ENCODE data around the gene C17orf75.
A peak's percentile ranks its signal among the peaks of the same experiment; 100 is the strongest.
"Not testable (repeated sequence)": the region's sequence is repeated elsewhere in the genome, so short reads cannot be mapped to it uniquely, and the experiment has no call there.

The C17orf75 gene
- 7.4 to 35.5 (median 23.5) reads per million in 9 experiments for total RNA-seq

GRCh38 chr17:32341857-32342602 is at the start of gene C17orf75:
Gene C17orf75, minus strand, starts transcription at chr17:32342173. Its CDS starts 34 bp downstream, at chr17:32342139.
- DNase-seq (peak; percentile 66 to 76 (median 72)), ATAC-seq (replicated peaks) (peak; percentile 85)
- Mint-ChIP-seq H3K4me1 (ENCODE audit: low read depth in 2 of 2) (peaks cover 11 to 15% of the 10 kb centered on the region in 2 donors), H3K27me3 (no peaks in the 10 kb centered on the region), H3K27ac (peak within 1 kb of the TSS; percentile 88 to 94), H3K9me3 (no peaks in the 10 kb centered on the region), H3K4me3 (peak within 1 kb of the TSS; percentile 91 to 96), H3K36me3 (ENCODE audit: insufficient read depth) (peaks cover 24% of the 10 kb centered on the region)

- ATAC-seq (replicated peaks) (no peak), DNase-seq (no peak)
- peaks cover 18% of the 10 kb centered on the region for H3K36me3 Mint-ChIP-seq (ENCODE audit: insufficient read depth)
- H3K27me3 Mint-ChIP-seq, result no peaks in the 10 kb centered on the region
- peaks cover 1 to 7% of the 10 kb centered on the region in 2 donors for H3K4me1 Mint-ChIP-seq (ENCODE audit: low read depth in 2 of 2)
- peak overlapping the region in 1 of 2 donors; percentile 54 for H3K27ac Mint-ChIP-seq
- H3K9me3 Mint-ChIP-seq, result no peaks in the 10 kb centered on the region
- H3K4me3 Mint-ChIP-seq, result no peak overlapping the region
These were observed 46.9 kb upstream of the C17orf75 start for GRCh38 chr17:32388613-32389459.

DNA sequence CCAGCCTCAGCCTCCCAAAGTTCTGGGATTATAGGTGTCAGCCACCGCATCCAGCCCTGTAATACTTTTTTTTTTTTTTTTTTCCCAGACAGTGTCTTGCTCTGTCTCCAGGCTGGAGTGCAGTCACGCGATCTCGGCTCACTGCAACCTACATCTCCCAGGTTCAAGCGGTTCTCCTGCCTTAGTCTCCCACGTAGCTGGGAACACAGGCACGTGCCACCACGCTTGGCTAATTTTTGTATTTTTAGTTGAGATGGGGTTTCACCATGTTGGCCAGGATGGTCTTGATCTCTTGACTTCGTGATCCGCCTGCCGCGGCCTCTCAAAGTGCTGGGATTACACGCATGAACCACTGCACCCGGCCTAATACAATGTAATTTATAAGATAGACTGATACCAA is 46.2 kb upstream of the C17orf75 start:
- not testable (repeated sequence) for ATAC-seq (replicated peaks); H3K4me3 Mint-ChIP-seq; H3K4me1 Mint-ChIP-seq (ENCODE audit: low read depth in 2 of 2)

GRCh38 chr17:32386844-32387243 is 44.9 kb upstream of the C17orf75 start:
- Mint-ChIP-seq H3K4me1 (ENCODE audit: low read depth in 2 of 2) (peaks cover 5 to 17% of the 10 kb centered on the region in 2 donors), H3K4me3 (no peak overlapping the region), H3K27ac (no peak overlapping the region), H3K9me3 (no peaks in the 10 kb centered on the region), H3K36me3 (ENCODE audit: insufficient read depth) (peaks cover 24% of the 10 kb centered on the region), H3K27me3 (no peaks in the 10 kb centered on the region)
- DNase-seq, result no peak
- no peak for ATAC-seq (replicated peaks)

More for the DNA sequence above, 46.2 kb upstream of the C17orf75 start:
- not testable (repeated sequence) for H3K27me3 Mint-ChIP-seq, DNase-seq, H3K27ac Mint-ChIP-seq, H3K9me3 Mint-ChIP-seq
- H3K36me3 Mint-ChIP-seq (ENCODE audit: insufficient read depth), result peaks cover 18% of the 10 kb centered on the region

- peaks cover 29% of the 10 kb centered on the region for H3K36me3 Mint-ChIP-seq (ENCODE audit: insufficient read depth)
- H3K27me3 Mint-ChIP-seq, result no peaks in the 10 kb centered on the region
- H3K9me3 Mint-ChIP-seq, result no peaks in the 10 kb centered on the region
- DNase-seq, result no peak
- no peak overlapping the region for H3K27ac Mint-ChIP-seq
- no peak for ATAC-seq (replicated peaks)
- no peak overlapping the region for H3K4me3 Mint-ChIP-seq
- H3K4me1 Mint-ChIP-seq (ENCODE audit: low read depth in 2 of 2), result peaks cover 5 to 17% of the 10 kb centered on the region in 2 donors
These were observed 44.0 kb upstream of the C17orf75 start for GRCh38 chr17:32385971-32386370.

GRCh38 chr17:32385121-32385520 is 43.1 kb upstream of the C17orf75 start:
- Mint-ChIP-seq H3K36me3 (ENCODE audit: insufficient read depth) (peaks cover 37% of the 10 kb centered on the region), H3K4me1 (ENCODE audit: low read depth in 2 of 2) (peaks cover 5 to 17% of the 10 kb centered on the region in 2 donors), H3K4me3 (no peak overlapping the region), H3K9me3 (no peaks in the 10 kb centered on the region), H3K27me3 (no peaks in the 10 kb centered on the region), H3K27ac (no peak overlapping the region)
- no peak for DNase-seq
- no peak for ATAC-seq (replicated peaks)

DNA sequence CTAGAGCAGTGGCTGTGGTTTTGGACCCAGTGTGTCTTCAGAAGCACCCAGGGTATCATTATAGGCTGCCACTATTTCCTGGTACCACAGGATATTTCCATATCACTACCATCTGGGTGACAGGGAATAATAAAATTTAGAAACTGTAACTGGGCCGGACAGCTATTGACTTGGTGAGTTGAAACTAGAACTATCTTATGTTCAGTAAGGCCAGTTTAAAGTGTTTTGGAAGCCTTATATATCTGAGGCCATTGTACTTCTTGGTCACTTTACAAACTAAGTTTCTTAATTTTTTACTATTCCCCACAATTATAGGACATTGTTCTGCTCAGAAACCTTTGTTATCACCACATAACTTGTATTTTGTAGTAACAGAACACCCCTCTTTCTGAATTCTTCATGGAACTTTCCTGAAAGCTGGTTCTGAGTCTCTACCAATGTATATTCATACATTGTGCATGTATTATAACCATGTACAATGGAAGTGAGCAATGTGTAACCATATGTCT is 42.0 kb upstream of the C17orf75 start:
- ATAC-seq (replicated peaks) (no peak), DNase-seq (no peak)
- Mint-ChIP-seq H3K9me3 (no peaks in the 10 kb centered on the region), H3K27me3 (no peaks in the 10 kb centered on the region), H3K27ac (no peak overlapping the region), H3K36me3 (ENCODE audit: insufficient read depth) (peaks cover 48% of the 10 kb centered on the region), H3K4me3 (no peak overlapping the region), H3K4me1 (ENCODE audit: low read depth in 2 of 2) (peaks cover 5 to 17% of the 10 kb centered on the region in 2 donors)

GRCh38 chr17:32382526-32383223 is 40.7 kb upstream of the C17orf75 start:
- no peaks in the 10 kb centered on the region for H3K27me3 Mint-ChIP-seq
- peaks cover 5 to 17% of the 10 kb centered on the region in 2 donors for H3K4me1 Mint-ChIP-seq (ENCODE audit: low read depth in 2 of 2)
- H3K4me3 Mint-ChIP-seq, result no peak overlapping the region
- H3K27ac Mint-ChIP-seq, result peak overlapping the region; percentile 6 to 9
- H3K36me3 Mint-ChIP-seq (ENCODE audit: insufficient read depth), result peaks cover 51% of the 10 kb centered on the region
- ATAC-seq (replicated peaks) (no peak), DNase-seq (no peak)
- no peaks in the 10 kb centered on the region for H3K9me3 Mint-ChIP-seq

- no peak overlapping the region for H3K4me3 Mint-ChIP-seq
- no peaks in the 10 kb centered on the region for H3K9me3 Mint-ChIP-seq
- ATAC-seq (replicated peaks) (no peak), DNase-seq (no peak)
- no peak overlapping the region for H3K27ac Mint-ChIP-seq
- peaks cover 10 to 16% of the 10 kb centered on the region in 2 donors for H3K4me1 Mint-ChIP-seq (ENCODE audit: low read depth in 2 of 2)
- H3K36me3 Mint-ChIP-seq (ENCODE audit: insufficient read depth), result peaks cover 99% of the 10 kb centered on the region
- no peaks in the 10 kb centered on the region for H3K27me3 Mint-ChIP-seq
These were observed 28.5 kb upstream of the C17orf75 start for GRCh38 chr17:32370426-32370825.

DNA sequence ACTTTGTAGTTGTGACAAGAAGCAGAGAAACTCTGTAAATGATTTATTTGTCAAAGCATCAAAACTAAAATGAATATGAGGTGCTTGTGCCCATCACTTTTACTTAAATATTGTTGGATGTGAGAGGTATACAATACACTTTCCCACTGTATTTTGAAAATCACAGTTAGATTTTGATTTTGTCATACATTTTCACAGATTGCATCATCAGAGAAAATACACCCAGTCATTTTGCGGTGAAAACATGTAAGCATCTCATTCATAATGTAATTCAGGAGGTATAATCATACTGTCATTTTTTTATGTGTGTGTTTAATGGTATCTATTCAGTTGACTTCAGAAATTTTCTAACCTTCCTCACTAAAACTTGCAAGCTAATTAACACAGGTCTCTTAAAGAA is 19.3 kb upstream of the C17orf75 start:
- ATAC-seq (replicated peaks), result no peak
- DNase-seq, result no peak
- Mint-ChIP-seq H3K4me1 (ENCODE audit: low read depth in 2 of 2) (peaks cover 9 to 32% of the 10 kb centered on the region in 2 donors), H3K27ac (peak overlapping the region; percentile 4 to 56), H3K27me3 (no peaks in the 10 kb centered on the region), H3K36me3 (ENCODE audit: insufficient read depth) (peaks cover 100% of the 10 kb centered on the region), H3K4me3 (no peak overlapping the region), H3K9me3 (no peaks in the 10 kb centered on the region)

GRCh38 chr17:32357615-32358014 is 15.6 kb upstream of the C17orf75 start:
- Mint-ChIP-seq H3K9me3 (no peaks in the 10 kb centered on the region), H3K27ac (peak overlapping the region in 1 of 2 donors; percentile 38), H3K36me3 (ENCODE audit: insufficient read depth) (peaks cover 100% of the 10 kb centered on the region), H3K4me1 (ENCODE audit: low read depth in 2 of 2) (peaks cover 32 to 56% of the 10 kb centered on the region in 2 donors), H3K27me3 (no peaks in the 10 kb centered on the region), H3K4me3 (peak overlapping the region in 1 of 2 donors; percentile 50)
- no peak for ATAC-seq (replicated peaks)
- no peak for DNase-seq

GRCh38 chr17:32356750-32357149 is 14.8 kb upstream of the C17orf75 start:
- ATAC-seq (replicated peaks) (no peak), DNase-seq (no peak)
- no peaks in the 10 kb centered on the region for H3K27me3 Mint-ChIP-seq
- no peaks in the 10 kb centered on the region for H3K9me3 Mint-ChIP-seq
- peak overlapping the region; percentile 63 to 64 for H3K27ac Mint-ChIP-seq
- H3K4me3 Mint-ChIP-seq, result peak overlapping the region in 1 of 2 donors; percentile 98
- peaks cover 31 to 53% of the 10 kb centered on the region in 2 donors for H3K4me1 Mint-ChIP-seq (ENCODE audit: low read depth in 2 of 2)
- H3K36me3 Mint-ChIP-seq (ENCODE audit: insufficient read depth), result peaks cover 100% of the 10 kb centered on the region

GRCh38 chr17:32356378-32356743 is 14.4 kb upstream of the C17orf75 start:
- peaks cover 32 to 54% of the 10 kb centered on the region in 2 donors for H3K4me1 Mint-ChIP-seq (ENCODE audit: low read depth in 2 of 2)
- ATAC-seq (replicated peaks), result no peak
- no peak for DNase-seq
- no peaks in the 10 kb centered on the region for H3K9me3 Mint-ChIP-seq
- no peaks in the 10 kb centered on the region for H3K27me3 Mint-ChIP-seq
- peak overlapping the region; percentile 63 to 99 for H3K27ac Mint-ChIP-seq
- H3K4me3 Mint-ChIP-seq, result peak overlapping the region in 1 of 2 donors; percentile 98
- H3K36me3 Mint-ChIP-seq (ENCODE audit: insufficient read depth), result peaks cover 98% of the 10 kb centered on the region
